ENCODE results near the gene NLRC3. TPM values are rescaled to one million over a fixed set of nuclear protein-coding genes. Genes with fewer than 3 reads are reported as not detected.

Gene NLRC3
- total RNA-seq, 1 experiment from 2014 or later: 0.26 TPM

DNA sequence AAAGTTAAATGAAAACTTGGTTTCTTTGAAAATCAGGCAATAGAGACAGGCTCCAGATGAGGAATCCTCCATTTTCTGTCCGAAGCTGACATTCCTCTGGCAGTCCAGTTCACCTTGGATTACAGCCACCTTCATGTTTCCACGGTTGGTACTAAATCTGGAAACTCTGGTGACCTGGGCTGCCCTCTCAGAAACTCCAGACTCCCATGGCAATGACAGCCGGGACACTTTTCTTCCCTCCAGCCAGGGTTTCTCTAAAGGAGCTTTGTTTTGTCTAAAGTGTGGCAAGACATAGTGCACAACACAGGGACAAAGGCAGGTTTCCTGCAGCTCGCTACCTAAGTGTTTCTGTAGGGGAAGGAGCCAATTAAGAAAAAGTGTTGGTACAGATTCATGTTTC lies 40.4 kb downstream of the NLRC3 start (continued):
- TF ChIP-seq OVOL2 (CRISPR knock-in tag; IDR thresholded peaks at IDR 0.05; ENCODE audit: borderline replicate concordance) (no peak), NFE2L1 (CRISPR knock-in tag; IDR thresholded peaks at IDR 0.05) (no peak), TCF7 (CRISPR knock-in tag; IDR thresholded peaks at IDR 0.05; ENCODE audit: low read depth) (no peak), ZNF317 (CRISPR knock-in tag; IDR thresholded peaks at IDR 0.05; ENCODE audit: borderline replicate concordance, low read depth) (no peak)
- TF ChIP-seq, protein P1, sequence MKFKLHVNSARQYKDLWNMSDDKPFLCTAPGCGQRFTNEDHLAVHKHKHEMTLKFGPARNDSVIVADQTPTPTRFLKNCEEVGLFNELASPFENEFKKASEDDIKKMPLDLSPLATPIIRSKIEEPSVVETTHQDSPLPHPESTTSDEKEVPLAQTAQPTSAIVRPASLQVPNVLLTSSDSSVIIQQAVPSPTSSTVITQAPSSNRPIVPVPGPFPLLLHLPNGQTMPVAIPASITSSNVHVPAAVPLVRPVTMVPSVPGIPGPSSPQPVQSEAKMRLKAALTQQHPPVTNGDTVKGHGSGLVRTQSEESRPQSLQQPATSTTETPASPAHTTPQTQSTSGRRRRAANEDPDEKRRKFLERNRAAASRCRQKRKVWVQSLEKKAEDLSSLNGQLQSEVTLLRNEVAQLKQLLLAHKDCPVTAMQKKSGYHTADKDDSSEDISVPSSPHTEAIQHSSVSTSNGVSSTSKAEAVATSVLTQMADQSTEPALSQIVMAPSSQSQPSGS (CRISPR knock-in tag; IDR thresholded peaks at IDR 0.05; ENCODE audit: borderline replicate concordance, low read depth): no peak

DNA sequence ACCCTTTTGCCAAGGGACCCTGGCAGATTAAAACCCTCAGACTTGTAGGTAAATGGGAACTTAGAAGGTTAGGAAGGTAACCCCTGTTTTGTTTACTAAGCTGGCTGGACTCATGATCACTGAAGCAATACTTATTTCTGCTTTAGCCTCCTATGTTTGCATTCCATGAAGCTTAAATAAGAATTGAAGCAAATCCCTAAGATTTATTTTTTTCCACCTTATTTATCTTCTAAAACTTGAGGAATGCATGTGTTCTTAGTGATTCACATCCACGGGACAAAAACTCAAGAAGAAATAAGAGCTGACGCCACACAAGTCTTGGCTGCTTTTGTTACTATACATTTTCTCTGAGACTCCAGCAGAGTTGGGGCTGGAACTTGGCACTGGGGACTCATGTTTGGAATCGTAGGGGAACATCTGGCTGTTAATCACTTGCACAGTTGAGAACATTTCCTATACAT lies 40.9 kb downstream of the NLRC3 start:
- POLR2A ChIA-PET: no interaction called here
- H3K9me3 Mint-ChIP-seq: no peaks in the 10 kb centered on the region

DNA sequence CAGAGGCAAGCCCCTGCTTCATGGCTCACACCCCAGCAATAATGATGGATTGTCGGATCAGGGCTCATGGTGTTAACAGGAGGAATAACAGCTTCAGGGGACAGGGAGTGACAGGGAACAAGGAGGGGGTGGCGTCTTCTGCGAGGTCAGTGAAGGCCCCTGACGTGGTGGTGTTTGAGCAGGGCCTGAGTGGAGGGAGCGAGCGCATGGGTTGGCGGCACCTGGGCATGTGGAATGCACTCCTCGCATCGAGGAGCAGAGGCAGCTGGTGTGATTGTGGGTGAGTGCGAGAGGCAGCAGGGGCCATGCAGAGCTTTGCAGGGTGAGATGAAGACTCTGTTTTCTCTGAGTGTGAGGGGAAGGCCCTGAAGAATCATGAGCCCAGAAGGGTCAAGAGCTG lies 43.1 kb downstream of the NLRC3 start:
- CTCF ChIA-PET: interaction anchor here (0.9 kb wide), 1 partner anchor 120 kb away, joined by 3 read pairs; no protein-coding TSS in a partner anchor
- DNase-seq (ENCODE audit: low spot score) (no peak), ATAC-seq (no peak)
- Mint-ChIP-seq H3K4me1 (no peaks in the 10 kb centered on the region), H3K4me3 (no peak overlapping the region), H3K27ac (no peak overlapping the region; the same call in 1 of the 2 replicates), H3K36me3 (peaks cover 31% of the 10 kb centered on the region), H3K9me3 (peaks cover 1% of the 10 kb centered on the region; the same call in 1 of the 2 replicates), H3K27me3 (ENCODE audit: low read depth) (no peaks in the 10 kb centered on the region)
- POLR2A ChIA-PET: no interaction called here
- TF ChIP-seq IRF2 (CRISPR knock-in tag; IDR thresholded peaks at IDR 0.05; ENCODE audit: borderline replicate concordance, low read depth) (no peak), FOXP1 (CRISPR knock-in tag; IDR thresholded peaks at IDR 0.05; ENCODE audit: borderline replicate concordance) (no peak), TP53 (CRISPR knock-in tag; IDR thresholded peaks at IDR 0.05) (no peak), NR1H2 (CRISPR knock-in tag; IDR thresholded peaks at IDR 0.05) (no peak), ZNF396 (CRISPR knock-in tag; IDR thresholded peaks at IDR 0.05; ENCODE audit: borderline replicate concordance) (no peak), SMAD4 (CRISPR knock-in tag; IDR thresholded peaks at IDR 0.05) (no peak), ZNF423 (CRISPR knock-in tag; IDR thresholded peaks at IDR 0.05) (no peak), ZBTB21 (CRISPR knock-in tag; IDR thresholded peaks at IDR 0.05; ENCODE audit: borderline replicate concordance) (no peak), GABPB1 (CRISPR knock-in tag; IDR thresholded peaks at IDR 0.05) (no peak), ZNF416 (CRISPR knock-in tag; IDR thresholded peaks at IDR 0.05) (no peak)
- TF ChIP-seq, protein P2, sequence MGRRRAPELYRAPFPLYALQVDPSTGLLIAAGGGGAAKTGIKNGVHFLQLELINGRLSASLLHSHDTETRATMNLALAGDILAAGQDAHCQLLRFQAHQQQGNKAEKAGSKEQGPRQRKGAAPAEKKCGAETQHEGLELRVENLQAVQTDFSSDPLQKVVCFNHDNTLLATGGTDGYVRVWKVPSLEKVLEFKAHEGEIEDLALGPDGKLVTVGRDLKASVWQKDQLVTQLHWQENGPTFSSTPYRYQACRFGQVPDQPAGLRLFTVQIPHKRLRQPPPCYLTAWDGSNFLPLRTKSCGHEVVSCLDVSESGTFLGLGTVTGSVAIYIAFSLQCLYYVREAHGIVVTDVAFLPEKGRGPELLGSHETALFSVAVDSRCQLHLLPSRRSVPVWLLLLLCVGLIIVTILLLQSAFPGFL (CRISPR knock-in tag; IDR thresholded peaks at IDR 0.05; ENCODE audit: borderline replicate concordance): no peak
- TF ChIP-seq, protein P3, sequence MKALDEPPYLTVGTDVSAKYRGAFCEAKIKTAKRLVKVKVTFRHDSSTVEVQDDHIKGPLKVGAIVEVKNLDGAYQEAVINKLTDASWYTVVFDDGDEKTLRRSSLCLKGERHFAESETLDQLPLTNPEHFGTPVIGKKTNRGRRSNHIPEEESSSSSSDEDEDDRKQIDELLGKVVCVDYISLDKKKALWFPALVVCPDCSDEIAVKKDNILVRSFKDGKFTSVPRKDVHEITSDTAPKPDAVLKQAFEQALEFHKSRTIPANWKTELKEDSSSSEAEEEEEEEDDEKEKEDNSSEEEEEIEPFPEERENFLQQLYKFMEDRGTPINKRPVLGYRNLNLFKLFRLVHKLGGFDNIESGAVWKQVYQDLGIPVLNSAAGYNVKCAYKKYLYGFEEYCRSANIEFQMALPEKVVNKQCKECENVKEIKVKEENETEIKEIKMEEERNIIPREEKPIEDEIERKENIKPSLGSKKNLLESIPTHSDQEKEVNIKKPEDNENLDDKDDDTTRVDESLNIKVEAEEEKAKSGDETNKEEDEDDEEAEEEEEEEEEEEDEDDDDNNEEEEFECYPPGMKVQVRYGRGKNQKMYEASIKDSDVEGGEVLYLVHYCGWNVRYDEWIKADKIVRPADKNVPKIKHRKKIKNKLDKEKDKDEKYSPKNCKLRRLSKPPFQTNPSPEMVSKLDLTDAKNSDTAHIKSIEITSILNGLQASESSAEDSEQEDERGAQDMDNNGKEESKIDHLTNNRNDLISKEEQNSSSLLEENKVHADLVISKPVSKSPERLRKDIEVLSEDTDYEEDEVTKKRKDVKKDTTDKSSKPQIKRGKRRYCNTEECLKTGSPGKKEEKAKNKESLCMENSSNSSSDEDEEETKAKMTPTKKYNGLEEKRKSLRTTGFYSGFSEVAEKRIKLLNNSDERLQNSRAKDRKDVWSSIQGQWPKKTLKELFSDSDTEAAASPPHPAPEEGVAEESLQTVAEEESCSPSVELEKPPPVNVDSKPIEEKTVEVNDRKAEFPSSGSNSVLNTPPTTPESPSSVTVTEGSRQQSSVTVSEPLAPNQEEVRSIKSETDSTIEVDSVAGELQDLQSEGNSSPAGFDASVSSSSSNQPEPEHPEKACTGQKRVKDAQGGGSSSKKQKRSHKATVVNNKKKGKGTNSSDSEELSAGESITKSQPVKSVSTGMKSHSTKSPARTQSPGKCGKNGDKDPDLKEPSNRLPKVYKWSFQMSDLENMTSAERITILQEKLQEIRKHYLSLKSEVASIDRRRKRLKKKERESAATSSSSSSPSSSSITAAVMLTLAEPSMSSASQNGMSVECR (CRISPR knock-in tag; IDR thresholded peaks at IDR 0.05; ENCODE audit: borderline replicate concordance): no peak
- TF ChIP-seq, protein P1 (CRISPR knock-in tag; IDR thresholded peaks at IDR 0.05; ENCODE audit: borderline replicate concordance, low read depth): no peak
- TF ChIP-seq, protein P4, sequence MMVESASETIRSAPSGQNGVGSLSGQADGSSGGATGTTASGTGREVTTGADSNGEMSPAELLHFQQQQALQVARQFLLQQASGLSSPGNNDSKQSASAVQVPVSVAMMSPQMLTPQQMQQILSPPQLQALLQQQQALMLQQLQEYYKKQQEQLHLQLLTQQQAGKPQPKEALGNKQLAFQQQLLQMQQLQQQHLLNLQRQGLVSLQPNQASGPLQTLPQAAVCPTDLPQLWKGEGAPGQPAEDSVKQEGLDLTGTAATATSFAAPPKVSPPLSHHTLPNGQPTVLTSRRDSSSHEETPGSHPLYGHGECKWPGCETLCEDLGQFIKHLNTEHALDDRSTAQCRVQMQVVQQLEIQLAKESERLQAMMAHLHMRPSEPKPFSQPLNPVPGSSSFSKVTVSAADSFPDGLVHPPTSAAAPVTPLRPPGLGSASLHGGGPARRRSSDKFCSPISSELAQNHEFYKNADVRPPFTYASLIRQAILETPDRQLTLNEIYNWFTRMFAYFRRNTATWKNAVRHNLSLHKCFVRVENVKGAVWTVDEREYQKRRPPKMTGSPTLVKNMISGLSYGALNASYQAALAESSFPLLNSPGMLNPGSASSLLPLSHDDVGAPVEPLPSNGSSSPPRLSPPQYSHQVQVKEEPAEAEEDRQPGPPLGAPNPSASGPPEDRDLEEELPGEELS (CRISPR knock-in tag; IDR thresholded peaks at IDR 0.05): no peak
- TF ChIP-seq, protein P5, sequence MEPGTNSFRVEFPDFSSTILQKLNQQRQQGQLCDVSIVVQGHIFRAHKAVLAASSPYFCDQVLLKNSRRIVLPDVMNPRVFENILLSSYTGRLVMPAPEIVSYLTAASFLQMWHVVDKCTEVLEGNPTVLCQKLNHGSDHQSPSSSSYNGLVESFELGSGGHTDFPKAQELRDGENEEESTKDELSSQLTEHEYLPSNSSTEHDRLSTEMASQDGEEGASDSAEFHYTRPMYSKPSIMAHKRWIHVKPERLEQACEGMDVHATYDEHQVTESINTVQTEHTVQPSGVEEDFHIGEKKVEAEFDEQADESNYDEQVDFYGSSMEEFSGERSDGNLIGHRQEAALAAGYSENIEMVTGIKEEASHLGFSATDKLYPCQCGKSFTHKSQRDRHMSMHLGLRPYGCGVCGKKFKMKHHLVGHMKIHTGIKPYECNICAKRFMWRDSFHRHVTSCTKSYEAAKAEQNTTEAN (CRISPR knock-in tag; IDR thresholded peaks at IDR 0.05): no peak

More for the DNA sequence above, 40.9 kb downstream of the NLRC3 start:
- Mint-ChIP-seq H3K4me3 (no peak overlapping the region), H3K4me1 (no peaks in the 10 kb centered on the region), H3K27ac (no peak overlapping the region), H3K27me3 (ENCODE audit: low read depth) (no peaks in the 10 kb centered on the region), H3K36me3 (peaks cover 24% of the 10 kb centered on the region)
- ATAC-seq (no peak), DNase-seq (ENCODE audit: low spot score) (no peak)
- no peak for TF ChIP-seq ZNF219 (CRISPR knock-in tag; IDR thresholded peaks at IDR 0.05; ENCODE audit: borderline replicate concordance)
- TF ChIP-seq, protein P6, sequence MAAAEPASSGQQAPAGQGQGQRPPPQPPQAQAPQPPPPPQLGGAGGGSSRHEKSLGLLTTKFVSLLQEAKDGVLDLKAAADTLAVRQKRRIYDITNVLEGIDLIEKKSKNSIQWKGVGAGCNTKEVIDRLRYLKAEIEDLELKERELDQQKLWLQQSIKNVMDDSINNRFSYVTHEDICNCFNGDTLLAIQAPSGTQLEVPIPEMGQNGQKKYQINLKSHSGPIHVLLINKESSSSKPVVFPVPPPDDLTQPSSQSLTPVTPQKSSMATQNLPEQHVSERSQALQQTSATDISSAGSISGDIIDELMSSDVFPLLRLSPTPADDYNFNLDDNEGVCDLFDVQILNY (CRISPR knock-in tag; IDR thresholded peaks at IDR 0.05): no peak
- CTCF ChIA-PET: interaction anchor here (0.9 kb wide), 1 partner anchor 9 kb away, joined by 3 read pairs; no protein-coding TSS in a partner anchor
